ENCODE data around the gene SLC23A3. TPM values are rescaled to one million over a fixed set of nuclear protein-coding genes. Genes with fewer than 3 reads are reported as not detected.

The SLC23A3 gene
- total RNA-seq, 4 donors from 2014 or later = 1.0 to 2.7 (median 1.2) TPM

DNA sequence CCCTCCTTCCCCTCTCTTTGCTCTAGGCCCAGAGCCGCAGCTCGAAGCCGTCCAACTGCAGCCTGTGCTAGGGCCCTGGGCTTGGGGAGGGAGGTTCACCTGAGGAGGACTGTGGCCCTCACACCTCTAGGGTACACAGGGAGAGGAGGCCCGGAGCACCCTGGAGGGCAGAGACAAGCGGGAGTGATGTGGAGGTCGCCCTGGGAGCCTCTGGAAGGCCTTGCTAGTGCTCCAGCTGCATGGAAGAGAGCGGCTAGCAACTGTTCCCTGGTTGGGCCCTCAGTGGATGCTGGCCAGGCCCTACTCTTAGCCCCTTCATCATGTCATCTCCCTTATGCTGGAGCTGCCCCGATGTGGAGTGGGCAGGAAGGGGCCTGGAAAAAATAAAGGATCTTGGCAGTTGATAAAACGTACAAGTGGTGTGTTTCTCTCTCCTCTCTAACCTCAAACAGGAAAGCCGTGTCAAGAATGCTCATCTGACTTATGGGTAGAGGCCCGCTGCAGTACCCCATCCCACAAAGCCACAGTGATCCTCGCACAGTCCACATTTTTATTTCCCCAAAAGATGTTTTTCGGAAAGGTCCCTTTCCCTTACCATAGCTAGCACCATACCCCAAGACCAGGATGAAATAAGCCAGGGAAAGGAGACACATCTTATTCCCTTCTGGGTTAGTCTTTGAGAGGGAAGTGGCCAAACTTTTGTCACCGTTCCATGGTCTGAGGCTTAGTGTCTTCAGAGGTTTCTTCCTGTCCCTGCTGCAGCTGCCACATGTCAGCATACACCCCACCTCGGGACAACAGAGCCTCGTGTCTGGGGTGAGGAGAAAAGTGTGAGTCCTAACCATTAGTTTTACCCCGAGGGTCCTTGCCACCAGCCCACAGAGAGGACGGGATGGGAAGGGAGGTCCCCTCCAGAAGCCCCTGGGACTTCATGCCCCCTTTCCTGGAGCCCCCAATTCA lies 39.7 kb upstream of the SLC23A3 start:
- TF ChIP-seq, protein P1, sequence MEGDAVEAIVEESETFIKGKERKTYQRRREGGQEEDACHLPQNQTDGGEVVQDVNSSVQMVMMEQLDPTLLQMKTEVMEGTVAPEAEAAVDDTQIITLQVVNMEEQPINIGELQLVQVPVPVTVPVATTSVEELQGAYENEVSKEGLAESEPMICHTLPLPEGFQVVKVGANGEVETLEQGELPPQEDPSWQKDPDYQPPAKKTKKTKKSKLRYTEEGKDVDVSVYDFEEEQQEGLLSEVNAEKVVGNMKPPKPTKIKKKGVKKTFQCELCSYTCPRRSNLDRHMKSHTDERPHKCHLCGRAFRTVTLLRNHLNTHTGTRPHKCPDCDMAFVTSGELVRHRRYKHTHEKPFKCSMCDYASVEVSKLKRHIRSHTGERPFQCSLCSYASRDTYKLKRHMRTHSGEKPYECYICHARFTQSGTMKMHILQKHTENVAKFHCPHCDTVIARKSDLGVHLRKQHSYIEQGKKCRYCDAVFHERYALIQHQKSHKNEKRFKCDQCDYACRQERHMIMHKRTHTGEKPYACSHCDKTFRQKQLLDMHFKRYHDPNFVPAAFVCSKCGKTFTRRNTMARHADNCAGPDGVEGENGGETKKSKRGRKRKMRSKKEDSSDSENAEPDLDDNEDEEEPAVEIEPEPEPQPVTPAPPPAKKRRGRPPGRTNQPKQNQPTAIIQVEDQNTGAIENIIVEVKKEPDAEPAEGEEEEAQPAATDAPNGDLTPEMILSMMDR (IDR thresholded peaks at IDR 0.05) = no peak
- ATAC-seq (ENCODE audit: low FRiP score) = no peak
- no peak for DNase-seq (ENCODE audit: low spot score)

DNA sequence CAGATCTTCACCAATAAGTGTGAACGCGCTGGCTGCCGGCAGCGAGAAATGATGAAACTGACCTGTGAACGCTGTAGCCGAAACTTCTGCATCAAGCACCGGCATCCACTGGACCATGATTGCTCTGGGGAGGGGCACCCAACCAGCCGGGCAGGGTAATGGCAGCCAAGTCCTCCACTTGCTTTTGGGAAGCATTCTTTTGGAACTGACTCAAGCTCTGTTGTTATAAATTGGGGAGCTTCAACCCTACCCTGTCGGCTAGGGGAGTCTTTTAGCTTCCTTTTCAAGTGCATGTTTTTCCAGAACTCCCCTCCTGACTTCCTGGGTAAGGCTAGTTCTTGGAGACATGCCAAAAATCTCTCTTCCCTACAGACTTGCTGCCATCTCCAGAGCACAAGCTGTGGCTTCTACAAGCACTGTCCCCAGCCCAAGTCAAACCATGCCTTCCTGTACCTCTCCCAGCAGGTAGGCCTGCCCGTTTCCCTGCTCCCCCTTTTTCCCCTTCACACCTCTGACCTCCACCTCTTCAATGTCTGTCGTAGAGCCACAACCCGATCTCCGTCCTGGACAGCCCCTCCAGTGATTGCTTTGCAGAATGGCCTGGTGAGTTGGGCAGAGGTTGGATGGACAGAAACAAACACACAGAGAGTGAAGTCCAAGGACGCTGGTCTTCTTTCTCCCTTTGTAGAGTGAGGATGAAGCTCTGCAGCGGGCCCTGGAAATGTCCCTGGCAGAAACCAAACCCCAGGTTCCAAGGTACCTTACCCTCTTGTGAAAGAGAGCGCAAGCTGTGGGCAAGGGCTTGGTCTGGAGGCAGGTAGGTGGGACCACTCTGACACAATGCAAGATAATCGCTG lies 38.3 kb upstream of the SLC23A3 start:
- TF ChIP-seq, protein P1 (IDR thresholded peaks at IDR 0.05) = no peak
- no peak for DNase-seq (ENCODE audit: low spot score)
- ATAC-seq (ENCODE audit: low FRiP score) = no peak

DNA sequence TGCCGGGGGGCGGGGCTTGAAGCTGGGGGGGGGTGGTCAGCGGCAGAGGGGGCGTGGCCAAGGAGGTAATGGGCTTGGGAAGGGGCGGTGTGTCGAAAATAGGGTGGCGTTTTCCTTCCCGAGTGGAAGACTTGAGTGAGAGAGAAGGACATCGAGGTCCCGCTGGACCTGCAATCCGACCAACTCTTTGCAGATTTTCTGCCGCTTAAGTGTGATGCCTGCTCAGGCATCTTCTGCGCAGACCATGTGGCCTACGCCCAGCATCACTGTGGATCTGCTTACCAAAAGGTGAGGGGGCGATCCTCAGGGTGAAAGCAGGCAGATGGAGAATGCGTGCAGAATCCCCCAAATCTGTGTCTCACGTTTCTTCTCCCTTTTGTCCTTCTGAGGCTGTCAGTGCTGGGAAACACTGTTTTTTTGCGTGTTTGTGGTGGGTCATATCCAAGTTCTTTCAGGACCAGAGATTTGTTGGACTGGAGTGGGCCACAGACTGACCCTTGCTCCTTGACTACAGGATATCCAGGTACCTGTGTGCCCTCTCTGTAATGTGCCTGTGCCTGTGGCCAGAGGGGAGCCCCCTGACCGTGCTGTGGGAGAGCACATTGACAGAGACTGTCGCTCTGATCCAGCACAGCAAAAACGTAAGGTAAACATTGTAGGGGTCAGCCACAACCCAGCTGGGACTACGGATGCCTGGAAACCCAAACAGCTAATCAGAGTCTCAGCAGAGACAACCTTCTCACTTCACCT lies 37.5 kb upstream of the SLC23A3 start:
- ATAC-seq (ENCODE audit: low FRiP score) (no peak), DNase-seq (ENCODE audit: low spot score) (no peak)
- TF ChIP-seq, protein P1 (IDR thresholded peaks at IDR 0.05) = no peak

DNA sequence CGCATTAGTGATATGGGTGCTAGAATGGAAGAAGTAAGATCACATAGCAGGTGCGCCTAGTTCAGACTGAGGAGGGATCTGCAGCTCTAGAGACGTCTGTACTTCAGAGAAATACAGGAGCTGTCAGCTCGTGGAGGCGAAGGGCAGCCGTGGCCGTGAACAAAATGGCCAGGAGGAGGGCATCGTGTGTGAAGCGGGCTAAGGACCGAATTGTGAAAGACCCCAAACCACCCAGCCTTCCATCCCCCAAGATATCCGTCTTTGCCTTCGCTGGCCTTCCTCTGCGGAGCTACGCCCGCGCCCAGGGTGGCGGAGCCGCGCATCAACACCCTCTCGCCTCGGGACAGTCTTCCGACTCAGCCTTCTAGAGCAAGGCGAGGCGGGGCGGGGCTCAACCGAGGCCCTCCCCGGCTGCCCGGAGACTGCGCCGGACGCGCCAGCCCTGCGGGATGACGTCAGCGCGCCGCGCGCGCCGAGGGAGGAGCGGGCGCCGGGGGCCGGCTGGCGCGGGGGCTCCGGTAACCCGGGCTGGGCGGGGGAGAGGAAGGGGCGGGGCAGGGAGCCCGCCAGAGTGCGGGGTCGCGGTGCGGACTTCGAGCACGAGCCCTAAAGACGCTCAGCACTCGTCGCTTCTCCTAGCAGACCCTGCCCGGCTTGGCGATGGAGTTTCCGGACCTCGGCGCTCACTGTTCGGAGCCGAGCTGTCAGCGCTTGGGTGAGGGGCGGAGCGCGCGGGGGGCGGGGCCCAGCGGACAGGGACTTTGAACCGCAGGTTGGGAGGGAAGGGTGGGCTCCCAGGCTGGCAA lies 36.7 kb upstream of the SLC23A3 start, which contains the start of gene ZFAND2B:
ZFAND2B (plus strand) TSS at position 455 of the 806 bp plus-strand sequence; CDS start at position 661, 206 bp downstream.
- peak; percentile 77 for DNase-seq (ENCODE audit: low spot score)
- peak; percentile 99 for ATAC-seq (ENCODE audit: low FRiP score)
- TF ChIP-seq, protein P1 (IDR thresholded peaks at IDR 0.05) = no peak

DNA sequence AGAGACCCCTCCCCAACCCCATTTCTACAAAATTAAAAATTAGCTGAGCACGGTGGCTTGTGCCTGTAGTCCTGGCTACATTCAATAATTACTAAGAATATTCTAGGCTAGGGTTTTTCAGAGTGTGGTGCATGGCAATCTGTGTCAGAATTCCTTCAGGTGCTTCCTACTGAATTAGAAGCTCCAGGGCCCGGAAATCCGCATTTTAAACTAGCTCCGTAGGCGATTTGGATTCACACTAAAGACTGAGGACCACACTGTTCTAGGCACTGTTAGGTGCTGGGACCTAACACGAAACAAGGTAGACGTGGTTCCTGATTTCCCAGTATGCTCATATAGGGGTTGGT lies 36.1 kb upstream of the SLC23A3 start:
- TF ChIP-seq, protein P1 (IDR thresholded peaks at IDR 0.05) = no peak
- no peak for DNase-seq (ENCODE audit: low spot score)
- ATAC-seq (ENCODE audit: low FRiP score) = no peak

DNA sequence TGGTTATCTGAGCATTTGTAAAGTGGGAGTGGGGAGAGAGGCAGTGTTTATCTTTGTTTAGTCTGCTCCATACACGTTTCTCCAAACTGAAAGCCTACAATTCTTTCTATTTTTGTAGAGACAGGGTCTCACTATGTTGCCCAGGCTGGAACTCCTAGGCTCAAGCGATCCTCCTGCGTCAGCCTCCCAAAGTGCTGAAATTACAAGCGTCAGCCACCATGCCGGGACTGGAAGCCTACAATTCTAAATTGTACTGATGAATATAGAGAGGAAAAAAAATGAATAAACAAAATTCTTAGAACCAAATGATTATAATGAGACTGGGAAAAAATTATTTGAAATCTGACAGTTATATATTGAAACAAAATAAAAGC lies 35.3 kb upstream of the SLC23A3 start:
- ATAC-seq (ENCODE audit: low FRiP score) = no peak
- TF ChIP-seq, protein P1 (IDR thresholded peaks at IDR 0.05) = no peak
- no peak for DNase-seq (ENCODE audit: low spot score)

Measured in omental fat pad (tissue), 4 donors.